Measurements from ENCODE around the gene GNAI3. TPM values are rescaled to one million over a fixed set of nuclear protein-coding genes. Genes with fewer than 3 reads are reported as not detected.

The GNAI3 gene
- total and polyA plus RNA-seq, 2 donors (not counting 1 experiment from before 2014, with no cell fraction given): 11.4 to 14.4 TPM

GRCh38 chr1:109547463-109548320 lies 723 bp upstream of the GNAI3 start:
- DNase-seq (ENCODE audit: low read depth in 2 of 2): peak; percentile 25 to 31
- H3K4me3 ChIP-seq (replicated peaks in 1 of 4; ENCODE audit: control extremely low read depth in 1 of 4, insufficient read depth in 1 of 4, low read depth in 3 of 4, low read length in 4 of 4): peak overlapping the region; percentile 92 to 98 (median 96)
- no peak overlapping the region for H2AFZ ChIP-seq (ENCODE audit: low read length)
- H4K20me1 ChIP-seq (ENCODE audit: control insufficient read depth, extremely low read depth, insufficient read depth, low read length): peaks cover 2% of the 10 kb centered on the region
- TF ChIP-seq EZH2 (IDR thresholded peaks at IDR 0.05; ENCODE audit: low read length, missing control alignments): no peak
- TF ChIP-seq, protein P1, sequence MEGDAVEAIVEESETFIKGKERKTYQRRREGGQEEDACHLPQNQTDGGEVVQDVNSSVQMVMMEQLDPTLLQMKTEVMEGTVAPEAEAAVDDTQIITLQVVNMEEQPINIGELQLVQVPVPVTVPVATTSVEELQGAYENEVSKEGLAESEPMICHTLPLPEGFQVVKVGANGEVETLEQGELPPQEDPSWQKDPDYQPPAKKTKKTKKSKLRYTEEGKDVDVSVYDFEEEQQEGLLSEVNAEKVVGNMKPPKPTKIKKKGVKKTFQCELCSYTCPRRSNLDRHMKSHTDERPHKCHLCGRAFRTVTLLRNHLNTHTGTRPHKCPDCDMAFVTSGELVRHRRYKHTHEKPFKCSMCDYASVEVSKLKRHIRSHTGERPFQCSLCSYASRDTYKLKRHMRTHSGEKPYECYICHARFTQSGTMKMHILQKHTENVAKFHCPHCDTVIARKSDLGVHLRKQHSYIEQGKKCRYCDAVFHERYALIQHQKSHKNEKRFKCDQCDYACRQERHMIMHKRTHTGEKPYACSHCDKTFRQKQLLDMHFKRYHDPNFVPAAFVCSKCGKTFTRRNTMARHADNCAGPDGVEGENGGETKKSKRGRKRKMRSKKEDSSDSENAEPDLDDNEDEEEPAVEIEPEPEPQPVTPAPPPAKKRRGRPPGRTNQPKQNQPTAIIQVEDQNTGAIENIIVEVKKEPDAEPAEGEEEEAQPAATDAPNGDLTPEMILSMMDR (conservative IDR thresholded peaks at IDR 0.05 in 1 of 2, IDR thresholded peaks at IDR 0.05 in 1 of 2; ENCODE audit: low read depth in 1 of 2, low read length in 2 of 2): no peak
- H3K27ac ChIP-seq (ENCODE audit: insufficient read depth, low read length): peak overlapping the region; percentile 98
- H3K9me3 ChIP-seq (ENCODE audit: control insufficient read depth, insufficient read depth, low read depth, low read length): no peaks in the 10 kb centered on the region
- peaks cover 51% of the 10 kb centered on the region for H3K79me2 ChIP-seq (ENCODE audit: control insufficient read depth, insufficient read depth, low read length)
- H3K36me3 ChIP-seq (ENCODE audit: control insufficient read depth, insufficient read depth, low read length): no peaks in the 10 kb centered on the region
- peaks cover 3% of the 10 kb centered on the region for H3K27me3 ChIP-seq (ENCODE audit: control insufficient read depth, insufficient read depth, low read length)
- H3K4me1 ChIP-seq (ENCODE audit: control insufficient read depth, extremely low read depth, insufficient read depth, low read length): peaks cover 5% of the 10 kb centered on the region
- H3K9ac ChIP-seq (ENCODE audit: insufficient read depth, low read length): peak overlapping the region; percentile 98
- peak overlapping the region; percentile 90 for H3K4me2 ChIP-seq (ENCODE audit: extremely low read depth, insufficient read depth, low read length)

DNA sequence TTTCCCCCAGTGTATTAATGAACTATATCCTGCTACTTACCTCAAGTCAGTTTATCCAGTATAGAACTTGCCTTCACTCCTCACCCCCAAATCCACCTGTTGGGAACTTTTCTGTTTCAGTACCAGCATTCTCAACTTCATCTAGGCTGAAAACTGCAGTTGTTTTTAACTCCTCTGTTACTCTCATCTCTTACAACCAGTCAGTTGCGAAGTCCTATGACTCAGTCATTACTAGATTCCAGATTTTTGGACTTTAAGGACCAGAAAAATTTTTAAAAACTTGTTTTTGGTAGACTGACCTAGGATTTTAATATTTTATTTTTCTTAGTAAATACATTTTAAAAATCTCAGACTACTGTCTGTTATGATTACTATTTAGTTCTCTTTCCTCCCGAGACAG lies 8.1 kb downstream of the GNAI3 start:
- H3K36me3 ChIP-seq (ENCODE audit: control insufficient read depth, insufficient read depth, low read length): no peaks in the 10 kb centered on the region
- no peaks in the 10 kb centered on the region for H3K9me3 ChIP-seq (ENCODE audit: control insufficient read depth, insufficient read depth, low read depth, low read length)
- no peak overlapping the region for H3K4me3 ChIP-seq (replicated peaks in 1 of 4; ENCODE audit: control extremely low read depth in 1 of 4, insufficient read depth in 1 of 4, low read depth in 3 of 4, low read length in 4 of 4)
- H2AFZ ChIP-seq (ENCODE audit: low read length): no peak overlapping the region
- no peak overlapping the region for H3K9ac ChIP-seq (ENCODE audit: insufficient read depth, low read length)
- H3K27me3 ChIP-seq (ENCODE audit: control insufficient read depth, insufficient read depth, low read length): no peaks in the 10 kb centered on the region
- H4K20me1 ChIP-seq (ENCODE audit: control insufficient read depth, extremely low read depth, insufficient read depth, low read length): no peaks in the 10 kb centered on the region
- H3K27ac ChIP-seq (ENCODE audit: insufficient read depth, low read length): no peak overlapping the region
- no peak for DNase-seq (ENCODE audit: low read depth in 2 of 2)
- peaks cover 98% of the 10 kb centered on the region for H3K79me2 ChIP-seq (ENCODE audit: control insufficient read depth, insufficient read depth, low read length)
- H3K4me1 ChIP-seq (ENCODE audit: control insufficient read depth, extremely low read depth, insufficient read depth, low read length): peaks cover 6% of the 10 kb centered on the region
- TF ChIP-seq, protein P1 (conservative IDR thresholded peaks at IDR 0.05 in 1 of 2, IDR thresholded peaks at IDR 0.05 in 1 of 2; ENCODE audit: low read depth in 1 of 2, low read length in 2 of 2): no peak
- no peak for TF ChIP-seq EZH2 (IDR thresholded peaks at IDR 0.05; ENCODE audit: low read length, missing control alignments)
- H3K4me2 ChIP-seq (ENCODE audit: extremely low read depth, insufficient read depth, low read length): no peak overlapping the region

DNA sequence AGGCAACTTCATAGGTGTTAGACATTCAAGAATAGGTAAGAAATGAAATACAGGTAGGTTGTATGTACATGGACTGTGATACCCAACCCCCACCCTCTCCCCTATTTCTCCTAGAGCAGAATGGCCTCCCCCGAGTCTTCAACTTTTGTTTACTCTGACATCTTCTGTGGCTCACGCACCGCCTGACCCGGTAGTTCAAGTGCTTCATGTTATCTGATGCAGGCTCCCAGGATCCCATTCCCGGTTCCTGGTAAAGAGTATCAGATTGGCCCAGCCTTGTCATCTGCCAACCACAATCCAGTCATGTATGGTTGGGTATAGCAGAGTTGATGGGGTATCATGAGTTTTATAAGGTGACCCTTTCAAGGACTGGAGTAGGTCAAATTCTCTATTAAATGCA lies 9.1 kb downstream of the GNAI3 start:
- Histone ChIP-seq H3K27me3 (ENCODE audit: control insufficient read depth, insufficient read depth, low read length) (no peaks in the 10 kb centered on the region), H3K4me1 (ENCODE audit: control insufficient read depth, extremely low read depth, insufficient read depth, low read length) (peaks cover 6% of the 10 kb centered on the region), H3K4me3 (replicated peaks in 1 of 4; ENCODE audit: control extremely low read depth in 1 of 4, insufficient read depth in 1 of 4, low read depth in 3 of 4, low read length in 4 of 4) (no peak overlapping the region), H4K20me1 (ENCODE audit: control insufficient read depth, extremely low read depth, insufficient read depth, low read length) (no peaks in the 10 kb centered on the region), H2AFZ (ENCODE audit: low read length) (no peak overlapping the region), H3K36me3 (ENCODE audit: control insufficient read depth, insufficient read depth, low read length) (no peaks in the 10 kb centered on the region), H3K9ac (ENCODE audit: insufficient read depth, low read length) (no peak overlapping the region), H3K27ac (ENCODE audit: insufficient read depth, low read length) (no peak overlapping the region), H3K9me3 (ENCODE audit: control insufficient read depth, insufficient read depth, low read depth, low read length) (no peaks in the 10 kb centered on the region), H3K4me2 (ENCODE audit: extremely low read depth, insufficient read depth, low read length) (no peak overlapping the region), H3K79me2 (ENCODE audit: control insufficient read depth, insufficient read depth, low read length) (peaks cover 98% of the 10 kb centered on the region)
- TF ChIP-seq, protein P1 (conservative IDR thresholded peaks at IDR 0.05 in 1 of 2, IDR thresholded peaks at IDR 0.05 in 1 of 2; ENCODE audit: low read depth in 1 of 2, low read length in 2 of 2): no peak
- no peak for TF ChIP-seq EZH2 (IDR thresholded peaks at IDR 0.05; ENCODE audit: low read length, missing control alignments)
- DNase-seq (ENCODE audit: low read depth in 2 of 2): no peak
